ENCODE measurements around the gene MACROD2. TPM values are rescaled to one million over a fixed set of nuclear protein-coding genes. Genes with fewer than 3 reads are reported as not detected.

Gene MACROD2
- total RNA-seq, 4 donors from 2014 or later, result 4.6 to 33.0 (median 8.3) TPM

DNA sequence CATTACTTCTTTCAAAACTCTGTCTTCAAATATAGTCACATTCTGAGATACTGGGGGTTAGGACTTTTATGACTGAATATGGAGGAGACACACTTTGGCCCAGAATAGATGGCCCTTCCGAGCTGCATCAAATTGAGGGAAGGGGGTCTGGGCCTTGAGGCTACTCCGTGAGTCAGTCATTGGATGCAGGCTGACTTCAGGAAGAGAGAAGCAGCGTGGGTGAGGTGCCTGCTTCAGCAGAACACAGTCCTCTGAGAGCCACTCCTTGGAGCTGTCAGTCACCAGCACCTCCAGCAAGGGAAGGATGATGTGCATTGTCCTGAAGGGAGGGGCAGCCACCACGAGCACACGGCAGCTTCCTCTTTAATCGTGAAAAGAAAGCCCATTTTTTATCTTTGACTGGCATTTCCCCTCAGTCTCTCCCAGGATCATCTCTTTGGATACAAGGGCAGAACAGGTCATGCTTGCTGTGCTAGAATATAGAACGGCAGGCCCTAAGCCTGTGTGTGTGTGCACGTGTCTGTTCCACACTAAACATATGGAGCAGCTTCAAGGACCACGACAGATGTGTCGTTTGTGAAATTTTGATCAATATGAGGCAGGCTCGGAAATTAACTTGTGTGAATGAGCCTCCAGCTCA, 1856.4 kb downstream of the MACROD2 start:
- H3K4me3 ChIP-seq, result no peak overlapping the region
- TF ChIP-seq POLR2A (IDR thresholded peaks at IDR 0.05) (no peak), POLR2AphosphoS5 (IDR thresholded peaks at IDR 0.05) (no peak), EP300 (IDR thresholded peaks at IDR 0.05; ENCODE audit: low read depth) (no peak)
- TF ChIP-seq, protein P1, sequence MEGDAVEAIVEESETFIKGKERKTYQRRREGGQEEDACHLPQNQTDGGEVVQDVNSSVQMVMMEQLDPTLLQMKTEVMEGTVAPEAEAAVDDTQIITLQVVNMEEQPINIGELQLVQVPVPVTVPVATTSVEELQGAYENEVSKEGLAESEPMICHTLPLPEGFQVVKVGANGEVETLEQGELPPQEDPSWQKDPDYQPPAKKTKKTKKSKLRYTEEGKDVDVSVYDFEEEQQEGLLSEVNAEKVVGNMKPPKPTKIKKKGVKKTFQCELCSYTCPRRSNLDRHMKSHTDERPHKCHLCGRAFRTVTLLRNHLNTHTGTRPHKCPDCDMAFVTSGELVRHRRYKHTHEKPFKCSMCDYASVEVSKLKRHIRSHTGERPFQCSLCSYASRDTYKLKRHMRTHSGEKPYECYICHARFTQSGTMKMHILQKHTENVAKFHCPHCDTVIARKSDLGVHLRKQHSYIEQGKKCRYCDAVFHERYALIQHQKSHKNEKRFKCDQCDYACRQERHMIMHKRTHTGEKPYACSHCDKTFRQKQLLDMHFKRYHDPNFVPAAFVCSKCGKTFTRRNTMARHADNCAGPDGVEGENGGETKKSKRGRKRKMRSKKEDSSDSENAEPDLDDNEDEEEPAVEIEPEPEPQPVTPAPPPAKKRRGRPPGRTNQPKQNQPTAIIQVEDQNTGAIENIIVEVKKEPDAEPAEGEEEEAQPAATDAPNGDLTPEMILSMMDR (IDR thresholded peaks at IDR 0.05), result no peak
- no peak overlapping the region for H3K27ac ChIP-seq
- WGBS, 2 donors (ENCODE audit: low coverage in 1 of 2), result 74 to 84% methylated on average over 6 to 11 of the region's 11 CpGs
- no peak for DNase-seq
- H3K27me3 ChIP-seq, result no peaks in the 10 kb centered on the region
- H3K36me3 ChIP-seq, result no peaks in the 10 kb centered on the region
- no peaks in the 10 kb centered on the region for H3K4me1 ChIP-seq
- in situ Hi-C loops (cut with MboI; ENCODE audit: low pct_ligation_motif_present in 1 of 4, low pct_unique_long_range_greater_than_20kb in 1 of 4, low sequenced_read_pairs in 3 of 4) (no loop called here), intact Hi-C loops (cut with DNase I; ENCODE audit: low total_unique reads) (no loop called here)
- no peaks in the 10 kb centered on the region for H3K9me3 ChIP-seq

DNA sequence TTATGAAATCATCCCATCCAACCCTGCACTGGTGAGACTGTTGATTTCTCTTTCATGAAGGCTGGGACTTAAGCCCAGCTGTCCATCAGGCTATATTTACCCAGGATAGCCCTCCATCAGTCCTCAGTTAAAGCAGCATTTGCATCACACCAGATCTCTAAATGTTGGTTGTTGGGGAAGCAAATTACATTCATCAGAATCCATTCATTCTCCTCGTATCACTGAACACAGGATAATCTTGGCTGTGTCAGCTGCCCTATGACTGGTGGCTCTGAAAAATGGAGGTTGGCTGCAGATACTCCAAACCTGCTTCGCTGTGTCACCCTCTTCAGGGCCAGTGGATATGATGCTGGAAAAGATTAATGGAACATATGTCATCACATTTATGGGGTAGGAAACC, 1859.6 kb downstream of the MACROD2 start:
- H3K27me3 ChIP-seq, result no peaks in the 10 kb centered on the region

DNA sequence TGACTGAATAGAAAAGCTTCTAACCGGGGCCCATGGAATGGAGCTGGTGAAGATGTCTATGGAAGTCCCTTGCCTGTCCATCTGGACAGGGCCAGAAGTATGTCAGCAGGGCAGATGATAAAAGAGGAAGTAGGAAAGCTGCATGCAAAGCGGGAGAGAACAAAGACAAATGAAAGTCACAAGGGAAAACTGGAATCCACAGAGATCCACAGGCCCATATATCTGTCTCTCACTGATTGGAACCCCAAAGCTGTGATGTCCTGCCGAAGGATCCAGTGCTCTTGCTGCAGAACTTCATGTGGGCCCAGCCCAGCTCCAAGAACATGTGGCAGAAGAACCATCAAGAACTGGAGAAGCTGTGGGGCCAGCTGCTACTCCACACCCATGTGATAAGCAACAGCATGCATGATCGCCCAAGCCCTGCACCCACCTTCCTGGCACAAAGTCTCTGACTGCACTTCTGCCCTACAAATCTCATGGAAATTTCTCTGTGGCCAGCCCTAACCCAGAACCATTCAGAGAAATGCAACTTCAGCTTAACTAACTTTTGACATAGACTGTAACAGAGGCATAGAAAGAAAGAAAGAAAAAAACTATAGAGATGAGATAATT, 1862.0 kb downstream of the MACROD2 start:
- Histone ChIP-seq H3K4me1 (no peaks in the 10 kb centered on the region), H3K27me3 (no peaks in the 10 kb centered on the region), H3K27ac (no peak overlapping the region), H3K4me3 (no peak overlapping the region), H3K9me3 (no peaks in the 10 kb centered on the region), H3K36me3 (no peaks in the 10 kb centered on the region)
- WGBS, 2 donors (ENCODE audit: low coverage in 1 of 2), result 72 to 83% methylated on average over 3 to 4 of the region's 4 CpGs
- DNase-seq, result no peak
- intact Hi-C loops (cut with DNase I; ENCODE audit: low total_unique reads) (no loop called here), in situ Hi-C loops (cut with MboI; ENCODE audit: low pct_ligation_motif_present in 1 of 4, low pct_unique_long_range_greater_than_20kb in 1 of 4, low sequenced_read_pairs in 3 of 4) (no loop called here)
- TF ChIP-seq POLR2A (IDR thresholded peaks at IDR 0.05) (no peak), EP300 (IDR thresholded peaks at IDR 0.05; ENCODE audit: low read depth) (no peak), POLR2AphosphoS5 (IDR thresholded peaks at IDR 0.05) (no peak)
- TF ChIP-seq, protein P1 (IDR thresholded peaks at IDR 0.05), result no peak

More for the DNA sequence above, 1859.6 kb downstream of the MACROD2 start:
- Histone ChIP-seq H3K9me3 (no peaks in the 10 kb centered on the region), H3K27ac (no peak overlapping the region), H3K36me3 (no peaks in the 10 kb centered on the region), H3K4me1 (no peaks in the 10 kb centered on the region), H3K4me3 (no peak overlapping the region)
- DNase-seq, result no peak
- intact Hi-C loops (cut with DNase I; ENCODE audit: low total_unique reads) (no loop called here), in situ Hi-C loops (cut with MboI; ENCODE audit: low pct_ligation_motif_present in 1 of 4, low pct_unique_long_range_greater_than_20kb in 1 of 4, low sequenced_read_pairs in 3 of 4) (no loop called here)
- 83% methylated on average over 2 of the region's 2 CpGs; no CpG with 5 or more reads in 1 of the 2 donors for WGBS, 2 donors (ENCODE audit: low coverage in 1 of 2)
- TF ChIP-seq POLR2A (IDR thresholded peaks at IDR 0.05) (no peak), POLR2AphosphoS5 (IDR thresholded peaks at IDR 0.05) (no peak), EP300 (IDR thresholded peaks at IDR 0.05; ENCODE audit: low read depth) (no peak)
- TF ChIP-seq, protein P1 (IDR thresholded peaks at IDR 0.05), result no peak

DNA sequence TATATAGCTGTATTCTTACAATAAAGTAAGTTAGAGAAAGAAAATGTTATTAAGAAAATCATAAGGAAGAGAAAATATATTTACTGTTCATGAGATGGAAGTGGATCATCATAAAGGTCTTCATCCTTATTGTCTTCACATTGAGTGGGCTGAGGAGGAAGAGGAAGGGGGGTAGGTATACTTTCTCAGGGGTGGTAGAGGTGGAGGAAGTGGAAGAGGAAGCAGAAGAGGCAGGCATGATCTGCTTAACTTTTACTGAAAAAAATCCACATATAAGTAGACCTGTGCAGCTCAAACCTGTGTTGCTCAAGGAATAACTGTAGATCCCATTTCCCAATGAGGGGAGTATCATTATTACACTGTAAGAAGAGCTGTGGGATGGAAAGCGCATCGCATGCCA, 1863.7 kb downstream of the MACROD2 start:
- DNase-seq, result no peak
- intact Hi-C loops (cut with DNase I; ENCODE audit: low total_unique reads) (no loop called here), in situ Hi-C loops (cut with MboI; ENCODE audit: low pct_ligation_motif_present in 1 of 4, low pct_unique_long_range_greater_than_20kb in 1 of 4, low sequenced_read_pairs in 3 of 4) (no loop called here)
- H3K36me3 ChIP-seq, result no peaks in the 10 kb centered on the region
- no peaks in the 10 kb centered on the region for H3K9me3 ChIP-seq
- WGBS, 2 donors (ENCODE audit: low coverage in 1 of 2), result 97% methylated on average over 2 of the region's 2 CpGs; no CpG with 5 or more reads in 1 of the 2 donors
- H3K4me3 ChIP-seq, result no peak overlapping the region
- H3K27ac ChIP-seq, result no peak overlapping the region
- H3K27me3 ChIP-seq, result no peaks in the 10 kb centered on the region
- no peaks in the 10 kb centered on the region for H3K4me1 ChIP-seq
- no peak for TF ChIP-seq POLR2AphosphoS5 (IDR thresholded peaks at IDR 0.05)
- TF ChIP-seq, protein P1 (IDR thresholded peaks at IDR 0.05), result no peak
- TF ChIP-seq EP300 (IDR thresholded peaks at IDR 0.05; ENCODE audit: low read depth), result no peak
- TF ChIP-seq POLR2A (IDR thresholded peaks at IDR 0.05), result no peak
